ENCODE data around the gene ZNF460. TPM values are rescaled to one million over a fixed set of nuclear protein-coding genes. Genes with fewer than 3 reads are reported as not detected.

The ZNF460 gene
- total RNA-seq, 1 donor from 2014 or later = 105 TPM

- H3K4me3 Mint-ChIP-seq (ENCODE audit: unreplicated experiment) = no peak overlapping the region
- Histone ChIP-seq H3K9ac (ENCODE audit: low read length) (no peak overlapping the region), H2AFZ (ENCODE audit: low read depth, low read length) (no peak overlapping the region), H3K36me3 (ENCODE audit: insufficient read depth, low read length) (peaks cover 72% of the 10 kb centered on the region), H3K27me3 (ENCODE audit: insufficient read depth, low read length) (no peaks in the 10 kb centered on the region), H3K4me3 (ENCODE audit: insufficient read depth, low read depth, low read length) (no peak overlapping the region), H4K20me1 (ENCODE audit: insufficient read depth, low read length) (peaks cover 54% of the 10 kb centered on the region), H3K4me2 (ENCODE audit: low read length) (no peak overlapping the region), H3K9me3 (ENCODE audit: insufficient read depth, low read depth, low read length) (peaks cover 27% of the 10 kb centered on the region), H3K79me2 (ENCODE audit: insufficient read depth, low read length) (peaks cover 94% of the 10 kb centered on the region), H3K27ac (ENCODE audit: low read depth, low read length) (no peak overlapping the region), H3K4me1 (ENCODE audit: insufficient read depth, low read length) (no peaks in the 10 kb centered on the region)
- no peaks in the 10 kb centered on the region for H3K27me3 Mint-ChIP-seq (ENCODE audit: low read depth, unreplicated experiment)
- no peak overlapping the region for H3K27ac Mint-ChIP-seq (ENCODE audit: unreplicated experiment)
- peaks cover 16% of the 10 kb centered on the region for H3K9me3 Mint-ChIP-seq (ENCODE audit: unreplicated experiment)
- peaks cover 70% of the 10 kb centered on the region for H3K36me3 Mint-ChIP-seq (ENCODE audit: low read depth, unreplicated experiment)
- TF ChIP-seq EZH2 (IDR thresholded peaks at IDR 0.05; ENCODE audit: insufficient read depth, low read length) = no peak
- no peak for TF ChIP-seq CTCF (IDR thresholded peaks at IDR 0.05; ENCODE audit: insufficient read depth, low read depth, low read length)
- FAIRE-seq = no peak
- peaks cover 3% of the 10 kb centered on the region for H3K4me1 Mint-ChIP-seq (ENCODE audit: low read depth, unreplicated experiment)
- no peak for DNase-seq (ENCODE audit: low read depth)
Measured at GRCh38 chr19:57292547-57292946, 12.3 kb downstream of the ZNF460 start.

- Histone ChIP-seq H3K27ac (ENCODE audit: low read depth, low read length) (no peak overlapping the region), H3K9ac (ENCODE audit: low read length) (no peak overlapping the region), H3K79me2 (ENCODE audit: insufficient read depth, low read length) (peaks cover 93% of the 10 kb centered on the region), H3K4me1 (ENCODE audit: insufficient read depth, low read length) (no peaks in the 10 kb centered on the region), H2AFZ (ENCODE audit: low read depth, low read length) (no peak overlapping the region), H3K4me3 (ENCODE audit: insufficient read depth, low read depth, low read length) (no peak overlapping the region), H3K36me3 (ENCODE audit: insufficient read depth, low read length) (peaks cover 64% of the 10 kb centered on the region), H3K4me2 (ENCODE audit: low read length) (no peak overlapping the region), H3K27me3 (ENCODE audit: insufficient read depth, low read length) (no peaks in the 10 kb centered on the region), H3K9me3 (ENCODE audit: insufficient read depth, low read depth, low read length) (peaks cover 27% of the 10 kb centered on the region), H4K20me1 (ENCODE audit: insufficient read depth, low read length) (peaks cover 52% of the 10 kb centered on the region)
- TF ChIP-seq EZH2 (IDR thresholded peaks at IDR 0.05; ENCODE audit: insufficient read depth, low read length) = no peak
- no peak for TF ChIP-seq CTCF (IDR thresholded peaks at IDR 0.05; ENCODE audit: insufficient read depth, low read depth, low read length)
- Mint-ChIP-seq H3K36me3 (ENCODE audit: low read depth, unreplicated experiment) (peaks cover 67% of the 10 kb centered on the region), H3K27ac (ENCODE audit: unreplicated experiment) (no peak overlapping the region), H3K9me3 (ENCODE audit: unreplicated experiment) (peaks cover 16% of the 10 kb centered on the region), H3K4me1 (ENCODE audit: low read depth, unreplicated experiment) (peaks cover 3% of the 10 kb centered on the region), H3K27me3 (ENCODE audit: low read depth, unreplicated experiment) (no peaks in the 10 kb centered on the region), H3K4me3 (ENCODE audit: unreplicated experiment) (no peak overlapping the region)
- FAIRE-seq = no peak
- no peak for DNase-seq (ENCODE audit: low read depth)
Measured at GRCh38 chr19:57293719-57294118, 13.4 kb downstream of the ZNF460 start.

GRCh38 chr19:57302020-57302465, 21.8 kb downstream of the ZNF460 start:
- peak; percentile 83 for DNase-seq (ENCODE audit: low read depth)
- H4K20me1 ChIP-seq (ENCODE audit: insufficient read depth, low read length) = peaks cover 54% of the 10 kb centered on the region
- Mint-ChIP-seq H3K27me3 (ENCODE audit: low read depth, unreplicated experiment) (no peaks in the 10 kb centered on the region), H3K9me3 (ENCODE audit: unreplicated experiment) (no peaks in the 10 kb centered on the region), H3K4me3 (ENCODE audit: unreplicated experiment) (no peak overlapping the region), H3K36me3 (ENCODE audit: low read depth, unreplicated experiment) (peaks cover 24% of the 10 kb centered on the region), H3K27ac (ENCODE audit: unreplicated experiment) (peak overlapping the region; percentile 68), H3K4me1 (ENCODE audit: low read depth, unreplicated experiment) (peaks cover 26% of the 10 kb centered on the region)
- peak; percentile 78 for FAIRE-seq
- no peak overlapping the region for H2AFZ ChIP-seq (ENCODE audit: low read depth, low read length)
- peaks cover 20% of the 10 kb centered on the region for H3K4me1 ChIP-seq (ENCODE audit: insufficient read depth, low read length)
- no peak for TF ChIP-seq EZH2 (IDR thresholded peaks at IDR 0.05; ENCODE audit: insufficient read depth, low read length)
- TF ChIP-seq CTCF (IDR thresholded peaks at IDR 0.05; ENCODE audit: insufficient read depth, low read depth, low read length) = no peak
- no peak overlapping the region for H3K4me3 ChIP-seq (ENCODE audit: insufficient read depth, low read depth, low read length)
- peaks cover 61% of the 10 kb centered on the region for H3K79me2 ChIP-seq (ENCODE audit: insufficient read depth, low read length)
- no peaks in the 10 kb centered on the region for H3K27me3 ChIP-seq (ENCODE audit: insufficient read depth, low read length)
- H3K9ac ChIP-seq (ENCODE audit: low read length) = no peak overlapping the region
- H3K27ac ChIP-seq (ENCODE audit: low read depth, low read length) = peak overlapping the region; percentile 8
- peaks cover 17% of the 10 kb centered on the region for H3K36me3 ChIP-seq (ENCODE audit: insufficient read depth, low read length)
- peaks cover 2% of the 10 kb centered on the region for H3K9me3 ChIP-seq (ENCODE audit: insufficient read depth, low read depth, low read length)
- H3K4me2 ChIP-seq (ENCODE audit: low read length) = peak overlapping the region; percentile 12
